ENCODE results near the gene PRTN3. TPM values are rescaled to one million over a fixed set of nuclear protein-coding genes. Genes with fewer than 3 reads are reported as not detected.
"Not testable (repeated sequence)": the region's sequence is repeated elsewhere in the genome, so short reads cannot be mapped to it uniquely, and the experiment has no call there.

PRTN3 gene
- total RNA-seq, 3 donors from 2014 or later: not detected

DNA sequence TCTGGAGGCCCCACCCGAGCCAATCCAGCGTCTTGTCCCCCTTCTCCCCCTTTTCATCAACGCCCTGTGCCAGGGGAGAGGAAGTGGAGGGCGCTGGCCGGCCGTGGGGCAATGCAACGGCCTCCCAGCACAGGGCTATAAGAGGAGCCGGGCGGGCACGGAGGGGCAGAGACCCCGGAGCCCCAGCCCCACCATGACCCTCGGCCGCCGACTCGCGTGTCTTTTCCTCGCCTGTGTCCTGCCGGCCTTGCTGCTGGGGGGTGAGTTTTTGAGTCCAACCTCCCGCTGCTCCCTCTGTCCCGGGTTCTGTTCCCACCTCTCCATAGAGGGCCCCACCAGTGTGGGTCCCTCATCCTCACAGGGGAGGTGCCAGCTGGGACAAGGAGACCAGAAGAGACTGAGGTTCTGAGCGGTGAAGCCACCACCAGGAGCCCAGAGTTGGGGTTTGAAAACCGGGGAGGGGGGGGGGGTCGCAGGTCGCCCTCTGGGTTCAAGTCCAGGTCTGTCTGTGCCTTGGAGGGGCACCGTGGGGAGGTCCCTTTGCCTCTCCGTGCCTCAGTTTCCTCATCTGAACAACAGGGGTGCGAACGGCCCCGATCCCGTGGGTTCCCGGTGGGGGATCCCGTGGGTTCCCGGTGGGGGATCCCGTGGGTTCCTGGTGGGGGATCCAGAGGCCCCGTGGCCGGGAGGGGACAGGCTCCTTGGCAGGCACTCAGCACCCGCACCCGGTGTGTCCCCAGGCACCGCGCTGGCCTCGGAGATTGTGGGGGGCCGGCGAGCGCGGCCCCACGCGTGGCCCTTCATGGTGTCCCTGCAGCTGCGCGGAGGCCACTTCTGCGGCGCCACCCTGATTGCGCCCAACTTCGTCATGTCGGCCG lies 11.6 kb downstream of the PRTN3 start, which contains the start of gene ELANE:
Gene ELANE, plus strand, starts transcription at position 168 of the 878 bp plus-strand sequence. Its CDS starts 26 bp downstream, at position 194.
- DNase-seq (peak in 1 of 3 donors; percentile 51), ATAC-seq (no peak)
- intact Hi-C loops (cut with DNase I, micrococcal nuclease): loop anchor here in 1 of 2 donors (10.0 kb wide), 1 partner anchor 132 kb away; the partner anchor contains the start of gene WDR18
- Histone ChIP-seq H3K9me3 (no peaks in the 10 kb centered on the region), H3K4me3 (no peak within 1 kb of the TSS), H3K36me3 (ENCODE audit: low read depth) (no peaks in the 10 kb centered on the region), H3K4me1 (ENCODE audit: low read depth) (peaks cover 3% of the 10 kb centered on the region)
- no peak for TF ChIP-seq CTCF (IDR thresholded peaks at IDR 0.05)

DNA sequence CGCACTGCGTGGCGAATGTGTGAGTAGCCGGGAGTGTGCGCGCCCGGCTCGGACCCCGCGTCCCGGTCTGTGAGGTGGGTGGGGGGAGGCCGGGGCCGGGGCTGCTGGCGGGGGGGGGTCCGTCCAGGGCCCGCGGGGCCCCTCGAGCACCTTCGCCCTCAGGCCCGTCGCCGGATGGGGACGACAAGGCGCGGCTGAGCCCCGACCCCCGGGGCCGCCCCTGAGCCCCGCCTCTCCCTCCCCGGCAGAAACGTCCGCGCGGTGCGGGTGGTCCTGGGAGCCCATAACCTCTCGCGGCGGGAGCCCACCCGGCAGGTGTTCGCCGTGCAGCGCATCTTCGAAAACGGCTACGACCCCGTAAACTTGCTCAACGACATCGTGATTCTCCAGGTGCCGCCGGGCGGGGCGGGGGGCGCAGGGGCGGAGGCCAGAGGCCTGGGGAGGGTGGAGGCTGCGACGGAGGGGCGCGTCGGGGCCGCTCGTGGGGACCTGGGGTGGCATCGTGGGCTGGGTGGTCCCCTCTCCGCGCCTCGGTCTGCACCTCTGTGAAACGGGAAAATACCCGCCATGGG lies 12.3 kb downstream of the PRTN3 start:
- Histone ChIP-seq H3K36me3 (ENCODE audit: low read depth) (no peaks in the 10 kb centered on the region), H3K4me1 (ENCODE audit: low read depth) (peaks cover 3% of the 10 kb centered on the region), H3K9me3 (no peaks in the 10 kb centered on the region), H3K4me3 (no peak overlapping the region)
- ATAC-seq (no peak), DNase-seq (peak in 1 of 3 donors; percentile 45)
- intact Hi-C loops (cut with DNase I, micrococcal nuclease): loop anchor here in 1 of 2 donors (10.0 kb wide), 1 partner anchor 132 kb away; the partner anchor contains the start of gene WDR18
- no peak for TF ChIP-seq CTCF (IDR thresholded peaks at IDR 0.05)

DNA sequence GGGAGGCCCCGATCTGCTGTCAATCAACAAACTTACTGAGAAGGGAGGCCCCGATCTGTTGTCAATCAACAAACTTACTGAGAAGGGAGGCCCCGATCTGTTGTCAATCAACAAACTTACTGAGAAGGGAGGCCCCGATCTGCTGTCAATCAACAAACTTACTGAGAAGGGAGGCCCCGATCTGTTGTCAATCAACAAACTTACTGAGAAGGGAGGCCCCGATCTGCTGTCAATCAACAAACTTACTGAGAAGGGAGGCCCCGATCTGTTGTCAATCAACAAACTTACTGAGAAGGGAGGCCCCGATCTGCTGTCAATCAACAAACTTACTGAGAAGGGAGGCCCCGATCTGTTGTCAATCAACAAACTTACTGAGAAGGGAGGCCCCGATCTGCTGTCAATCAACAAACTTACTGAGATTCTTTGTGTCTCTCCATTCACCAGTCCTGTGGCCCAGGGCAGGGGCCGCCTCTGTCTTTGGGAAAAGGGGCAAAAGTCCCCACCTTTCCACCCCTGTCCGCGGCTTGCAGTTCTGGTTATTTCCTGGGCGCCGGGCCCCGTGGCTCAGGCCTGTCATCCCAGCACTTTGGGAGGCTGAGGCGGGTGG lies 12.9 kb downstream of the PRTN3 start:
- not testable (repeated sequence) for ATAC-seq; H3K9me3 ChIP-seq; H3K36me3 ChIP-seq (ENCODE audit: low read depth); H3K4me3 ChIP-seq; H3K4me1 ChIP-seq (ENCODE audit: low read depth)
- intact Hi-C loops (cut with DNase I, micrococcal nuclease): loop anchor here in 1 of 2 donors (10.0 kb wide), 1 partner anchor 131 kb away; the partner anchor contains the start of gene WDR18
- peak in 1 of 3 donors; percentile 47 for DNase-seq

DNA sequence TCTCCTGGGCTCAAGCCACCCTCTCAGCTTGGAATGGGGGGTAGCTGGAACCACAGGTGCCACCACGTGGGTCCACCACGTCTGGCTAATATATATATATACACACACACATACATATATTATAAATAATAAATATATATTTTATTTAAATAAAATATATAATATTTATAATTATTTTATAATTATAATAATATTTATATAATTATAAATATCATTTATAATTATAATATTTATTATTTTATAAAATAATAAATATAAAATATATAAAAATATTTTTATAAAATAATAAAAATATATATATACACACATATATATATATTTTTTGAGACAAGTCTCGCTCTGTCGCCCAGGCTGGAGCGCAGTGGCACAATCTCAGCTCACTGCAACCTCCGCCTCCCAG lies 13.8 kb downstream of the PRTN3 start:
- intact Hi-C loops (cut with DNase I, micrococcal nuclease): loop anchor here in 1 of 2 donors (10.0 kb wide), 1 partner anchor 130 kb away; the partner anchor contains the start of gene WDR18
- DNase-seq: no peak
- H3K4me3 ChIP-seq: no peak overlapping the region
- peaks cover 3% of the 10 kb centered on the region for H3K4me1 ChIP-seq (ENCODE audit: low read depth)
- no peak for ATAC-seq
- H3K9me3 ChIP-seq: no peaks in the 10 kb centered on the region
- no peaks in the 10 kb centered on the region for H3K36me3 ChIP-seq (ENCODE audit: low read depth)
- no peak for TF ChIP-seq CTCF (IDR thresholded peaks at IDR 0.05)

GRCh38 chr19:855142-855541 lies 14.3 kb downstream of the PRTN3 start:
- Histone ChIP-seq H3K36me3 (ENCODE audit: low read depth) (no peaks in the 10 kb centered on the region), H3K9me3 (no peaks in the 10 kb centered on the region), H3K4me1 (ENCODE audit: low read depth) (peaks cover 3% of the 10 kb centered on the region), H3K4me3 (no peak overlapping the region)
- DNase-seq (peak in 1 of 3 donors; percentile 30), ATAC-seq (no peak)
- intact Hi-C loops (cut with DNase I, micrococcal nuclease): loop anchor here in 1 of 2 donors (10.0 kb wide), 1 partner anchor 130 kb away; the partner anchor contains the start of gene WDR18
- no peak for TF ChIP-seq CTCF (IDR thresholded peaks at IDR 0.05)
